SK-N-MC (cell line): ENCODE measurements around the gene MRS2.

Experiments used
- EZH2 ChIP-seq: fragments of 200-600 bp; sonication (generic); IDR thresholded peaks from one replicate; pipeline ENCODE4 v1.6.1; 2017; ENCODE audit warnings: antibody characterized with exemption
- POLR2AphosphoS5 ChIP-seq: IDR thresholded peaks from 2 replicates; pipeline ENCODE4 v1.6.1; 2012; ENCODE audit warnings: mild to moderate bottlenecking, low read depth, low read length, borderline replicate concordance

DNA sequence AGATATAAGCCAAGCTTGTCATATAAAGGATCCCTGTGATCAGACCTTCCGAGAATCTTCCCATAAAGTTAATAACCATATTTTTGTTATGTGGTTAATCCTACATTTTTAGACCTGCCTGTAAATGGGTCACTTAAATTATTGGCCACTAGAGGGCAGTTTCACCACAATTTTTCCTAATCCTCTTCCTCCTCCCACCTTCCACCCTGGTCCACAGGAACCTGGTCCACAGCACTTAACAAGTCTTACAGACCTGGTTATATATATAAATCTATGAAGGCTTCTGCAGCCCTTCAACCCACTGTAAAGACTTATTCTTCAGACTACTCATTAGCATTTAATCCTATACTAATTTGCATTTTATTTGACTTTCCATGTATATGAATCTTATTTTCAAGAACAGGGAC is 28.3 kb downstream of the MRS2 start:
- TF ChIP-seq POLR2AphosphoS5 (no peak), EZH2 (no peak)
